HCT116 (cell line): Measurements from ENCODE around the gene TPD52L2.

Experiments
- CEBPB ChIP-seq: IDR thresholded peaks from 2 replicates; pipeline ENCODE4 v1.6.1; 2012; ENCODE audit warnings: low read depth
- CTCF ChIP-seq, 3 experiments: fragments of 200-600 bp in 1 of 3; sonication (generic) in 1 of 3; IDR thresholded peaks in 2 of 3; conservative IDR thresholded peaks in 1 of 3; 2 replicates each; pipeline ENCODE4 v1.5.1; 2012 to 2017; ENCODE audit warnings: low read depth in 2 of 3, low read length in 2 of 3, antibody characterized with exemption in 1 of 3, borderline replicate concordance in 1 of 3, control low read depth in 1 of 3, mild to moderate bottlenecking in 1 of 3, mixed read lengths in 1 of 3, mixed run types in 1 of 3, moderate library complexity in 1 of 3; ENCODE audit not compliant: insufficient read depth in 1 of 3
- EGR1 ChIP-seq: IDR thresholded peaks from 2 replicates; pipeline ENCODE4 v1.6.1; 2012; ENCODE audit warnings: low read depth
- EZH2 ChIP-seq: fragments of 200-600 bp; sonication (generic); IDR thresholded peaks from 2 replicates; pipeline ENCODE4 v1.6.1; 2017; ENCODE audit warnings: antibody characterized with exemption, mixed run types
- FOSL1 ChIP-seq: IDR thresholded peaks from 2 replicates; pipeline ENCODE4 v1.6.1; 2012; ENCODE audit warnings: low read depth
- JUND ChIP-seq: IDR thresholded peaks from 2 replicates; pipeline ENCODE4 v1.6.1; 2012
- POLR2AphosphoS5 ChIP-seq: IDR thresholded peaks from 2 replicates; pipeline ENCODE4 v1.6.1; 2011; ENCODE audit warnings: mild to moderate bottlenecking, low read depth, low read length, moderate library complexity
- RAD21 ChIP-seq: IDR thresholded peaks from 2 replicates; pipeline ENCODE4 v1.6.1; 2012; ENCODE audit warnings: low read depth, mild to moderate bottlenecking
- SIN3A ChIP-seq: IDR thresholded peaks from 2 replicates; pipeline ENCODE4 v1.6.1; 2012; ENCODE audit warnings: low read depth
- YY1 ChIP-seq: IDR thresholded peaks from 2 replicates; pipeline ENCODE4 v1.6.1; 2011; ENCODE audit warnings: low read length, low read depth, moderate library complexity, mild to moderate bottlenecking; ENCODE audit not compliant: insufficient replicate concordance; ENCODE audit errors: extremely low read depth
- ZBTB33 ChIP-seq: IDR thresholded peaks from 2 replicates; pipeline ENCODE4 v1.6.1; 2011; ENCODE audit warnings: mild to moderate bottlenecking, low read length, moderate library complexity; ENCODE audit not compliant: insufficient replicate concordance; ENCODE audit errors: extremely low read depth
- ZFX ChIP-seq: fragments of 450-650 bp; IDR thresholded peaks from 2 replicates; pipeline ENCODE4 v1.6.1; 2017
- ZNF274 ChIP-seq: fragments of 200-500 bp; sonication (Bioruptor generic); IDR thresholded peaks from 2 replicates; pipeline ENCODE4 v1.6.1; 2014; ENCODE audit warnings: mild to moderate bottlenecking, low read depth, low read length, inconsistent platforms
- TF ChIP-seq, protein P1 (sequence below): IDR thresholded peaks from 2 replicates; pipeline ENCODE4 v1.6.1; 2012; ENCODE audit warnings: low read depth

DNA sequence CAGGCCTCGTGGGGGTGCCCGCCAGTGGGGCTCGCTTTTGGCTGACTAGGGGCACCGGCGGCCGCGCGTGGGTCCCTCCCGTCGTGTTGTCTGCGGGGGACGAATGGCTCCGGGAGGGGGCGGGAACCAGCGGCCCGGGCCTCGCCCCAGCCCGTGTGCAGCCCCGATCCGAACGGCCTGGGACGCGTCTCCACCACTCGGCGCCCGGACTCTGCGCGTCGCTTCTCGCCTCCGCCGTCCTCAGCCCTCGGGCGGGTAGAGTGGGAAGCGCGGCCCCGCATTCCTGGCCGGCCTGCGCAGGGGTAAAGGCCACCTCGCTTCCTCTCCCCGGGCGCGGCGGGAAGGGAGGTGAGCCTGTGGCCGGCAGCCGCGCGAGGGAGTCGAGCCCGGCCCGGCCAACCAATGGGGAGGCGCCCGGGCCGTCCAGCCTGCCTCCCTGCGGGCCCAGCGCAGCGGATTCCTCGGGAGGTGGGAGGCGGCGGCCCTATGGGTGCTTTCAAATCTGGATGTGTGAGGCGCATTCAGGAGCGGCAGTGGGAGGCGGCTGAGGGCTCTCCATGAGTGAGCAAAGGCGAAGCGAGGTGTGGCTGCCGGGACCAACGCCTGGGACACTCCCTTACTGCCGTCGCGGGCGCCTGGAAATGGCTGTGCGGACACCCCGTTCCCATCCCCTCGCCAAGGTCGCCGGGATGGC, 32.9 kb upstream of the TPD52L2 start:
- TF ChIP-seq SIN3A: no peak
- no peak for TF ChIP-seq RAD21
- TF ChIP-seq FOSL1: no peak
- peak; percentile 13; the same call in 1 of the 2 replicates for TF ChIP-seq POLR2AphosphoS5
- TF ChIP-seq CTCF (IDR thresholded peaks at IDR 0.05 in 2 of 3, conservative IDR thresholded peaks at IDR 0.05 in 1 of 3; ENCODE audit: borderline replicate concordance in 1 of 3, insufficient read depth in 1 of 3, low read depth in 2 of 3, low read length in 2 of 3): no peak
- TF ChIP-seq JUND: no peak
- TF ChIP-seq, protein P1, sequence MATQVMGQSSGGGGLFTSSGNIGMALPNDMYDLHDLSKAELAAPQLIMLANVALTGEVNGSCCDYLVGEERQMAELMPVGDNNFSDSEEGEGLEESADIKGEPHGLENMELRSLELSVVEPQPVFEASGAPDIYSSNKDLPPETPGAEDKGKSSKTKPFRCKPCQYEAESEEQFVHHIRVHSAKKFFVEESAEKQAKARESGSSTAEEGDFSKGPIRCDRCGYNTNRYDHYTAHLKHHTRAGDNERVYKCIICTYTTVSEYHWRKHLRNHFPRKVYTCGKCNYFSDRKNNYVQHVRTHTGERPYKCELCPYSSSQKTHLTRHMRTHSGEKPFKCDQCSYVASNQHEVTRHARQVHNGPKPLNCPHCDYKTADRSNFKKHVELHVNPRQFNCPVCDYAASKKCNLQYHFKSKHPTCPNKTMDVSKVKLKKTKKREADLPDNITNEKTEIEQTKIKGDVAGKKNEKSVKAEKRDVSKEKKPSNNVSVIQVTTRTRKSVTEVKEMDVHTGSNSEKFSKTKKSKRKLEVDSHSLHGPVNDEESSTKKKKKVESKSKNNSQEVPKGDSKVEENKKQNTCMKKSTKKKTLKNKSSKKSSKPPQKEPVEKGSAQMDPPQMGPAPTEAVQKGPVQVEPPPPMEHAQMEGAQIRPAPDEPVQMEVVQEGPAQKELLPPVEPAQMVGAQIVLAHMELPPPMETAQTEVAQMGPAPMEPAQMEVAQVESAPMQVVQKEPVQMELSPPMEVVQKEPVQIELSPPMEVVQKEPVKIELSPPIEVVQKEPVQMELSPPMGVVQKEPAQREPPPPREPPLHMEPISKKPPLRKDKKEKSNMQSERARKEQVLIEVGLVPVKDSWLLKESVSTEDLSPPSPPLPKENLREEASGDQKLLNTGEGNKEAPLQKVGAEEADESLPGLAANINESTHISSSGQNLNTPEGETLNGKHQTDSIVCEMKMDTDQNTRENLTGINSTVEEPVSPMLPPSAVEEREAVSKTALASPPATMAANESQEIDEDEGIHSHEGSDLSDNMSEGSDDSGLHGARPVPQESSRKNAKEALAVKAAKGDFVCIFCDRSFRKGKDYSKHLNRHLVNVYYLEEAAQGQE: no peak
- TF ChIP-seq ZNF274: no peak
- TF ChIP-seq EGR1: no peak
- no peak for TF ChIP-seq YY1
- no peak for TF ChIP-seq ZBTB33
- TF ChIP-seq CEBPB: no peak
- TF ChIP-seq EZH2: no peak
- peak; percentile 62; the same call in 1 of the 2 replicates for TF ChIP-seq ZFX
